ENCODE data around the gene TSPAN7. TPM values are rescaled to one million over a fixed set of nuclear protein-coding genes. Genes with fewer than 3 reads are reported as not detected.

TSPAN7 gene
- total RNA-seq, 1 donor from 2014 or later, result 54.6 TPM

- TF ChIP-seq, protein P1, sequence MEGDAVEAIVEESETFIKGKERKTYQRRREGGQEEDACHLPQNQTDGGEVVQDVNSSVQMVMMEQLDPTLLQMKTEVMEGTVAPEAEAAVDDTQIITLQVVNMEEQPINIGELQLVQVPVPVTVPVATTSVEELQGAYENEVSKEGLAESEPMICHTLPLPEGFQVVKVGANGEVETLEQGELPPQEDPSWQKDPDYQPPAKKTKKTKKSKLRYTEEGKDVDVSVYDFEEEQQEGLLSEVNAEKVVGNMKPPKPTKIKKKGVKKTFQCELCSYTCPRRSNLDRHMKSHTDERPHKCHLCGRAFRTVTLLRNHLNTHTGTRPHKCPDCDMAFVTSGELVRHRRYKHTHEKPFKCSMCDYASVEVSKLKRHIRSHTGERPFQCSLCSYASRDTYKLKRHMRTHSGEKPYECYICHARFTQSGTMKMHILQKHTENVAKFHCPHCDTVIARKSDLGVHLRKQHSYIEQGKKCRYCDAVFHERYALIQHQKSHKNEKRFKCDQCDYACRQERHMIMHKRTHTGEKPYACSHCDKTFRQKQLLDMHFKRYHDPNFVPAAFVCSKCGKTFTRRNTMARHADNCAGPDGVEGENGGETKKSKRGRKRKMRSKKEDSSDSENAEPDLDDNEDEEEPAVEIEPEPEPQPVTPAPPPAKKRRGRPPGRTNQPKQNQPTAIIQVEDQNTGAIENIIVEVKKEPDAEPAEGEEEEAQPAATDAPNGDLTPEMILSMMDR (IDR thresholded peaks at IDR 0.05), result no peak
- Histone ChIP-seq H3K9me3 (no peaks in the 10 kb centered on the region), H3K4me1 (no peaks in the 10 kb centered on the region), H3K36me3 (no peaks in the 10 kb centered on the region), H3K27ac (no peak overlapping the region), H3K27me3 (ENCODE audit: low read depth) (no peaks in the 10 kb centered on the region), H3K4me3 (no peak overlapping the region)
- DNase-seq, result no peak
- intact Hi-C loops (cut with DNase I), result no loop called here
- ATAC-seq, result no peak
Measured at GRCh38 chrX:38595801-38596200, 34.5 kb downstream of the TSPAN7 start.

GRCh38 chrX:38596939-38597338, 35.6 kb downstream of the TSPAN7 start:
- no peak for ATAC-seq
- Histone ChIP-seq H3K4me3 (no peak overlapping the region), H3K27ac (no peak overlapping the region), H3K4me1 (no peaks in the 10 kb centered on the region), H3K36me3 (no peaks in the 10 kb centered on the region), H3K9me3 (no peaks in the 10 kb centered on the region), H3K27me3 (ENCODE audit: low read depth) (no peaks in the 10 kb centered on the region)
- TF ChIP-seq, protein P1 (IDR thresholded peaks at IDR 0.05), result no peak
- no peak for DNase-seq
- intact Hi-C loops (cut with DNase I), result no loop called here

- DNase-seq (no peak), ATAC-seq (no peak)
- Histone ChIP-seq H3K4me1 (no peaks in the 10 kb centered on the region), H3K27ac (no peak overlapping the region), H3K36me3 (no peaks in the 10 kb centered on the region), H3K4me3 (no peak overlapping the region), H3K27me3 (ENCODE audit: low read depth) (no peaks in the 10 kb centered on the region), H3K9me3 (no peaks in the 10 kb centered on the region)
- TF ChIP-seq, protein P1 (IDR thresholded peaks at IDR 0.05), result no peak
- intact Hi-C loops (cut with DNase I), result no loop called here
Measured at GRCh38 chrX:38599796-38600755, 38.7 kb downstream of the TSPAN7 start.

GRCh38 chrX:38601866-38602265, 40.5 kb downstream of the TSPAN7 start:
- H3K27me3 ChIP-seq (ENCODE audit: low read depth), result no peaks in the 10 kb centered on the region
- TF ChIP-seq, protein P1 (IDR thresholded peaks at IDR 0.05), result no peak
- H3K4me1 ChIP-seq, result no peaks in the 10 kb centered on the region
- DNase-seq (no peak), ATAC-seq (no peak)
- no peaks in the 10 kb centered on the region for H3K36me3 ChIP-seq
- no peaks in the 10 kb centered on the region for H3K9me3 ChIP-seq
- H3K4me3 ChIP-seq, result no peak overlapping the region
- intact Hi-C loops (cut with DNase I), result no loop called here
- H3K27ac ChIP-seq, result no peak overlapping the region

DNA sequence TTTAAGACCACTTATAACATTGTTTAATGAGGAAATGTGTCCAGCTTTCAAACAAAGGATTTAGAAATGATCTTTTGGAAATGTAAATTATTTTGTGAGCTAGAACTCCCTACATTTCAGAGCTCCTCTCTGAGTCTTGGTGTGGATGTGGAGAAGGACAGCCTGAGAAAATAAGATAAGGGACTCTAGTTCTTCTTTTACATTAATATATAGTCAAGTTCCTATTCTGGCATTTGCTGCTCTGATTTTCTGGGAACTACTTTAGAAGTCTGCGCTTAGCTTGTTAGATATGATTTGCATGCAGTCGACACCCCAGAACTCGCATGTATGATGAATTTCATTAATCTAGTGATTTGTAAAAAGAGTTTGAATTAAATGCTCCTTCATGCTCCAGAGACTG, 45.5 kb downstream of the TSPAN7 start:
- Histone ChIP-seq H3K27me3 (ENCODE audit: low read depth) (no peaks in the 10 kb centered on the region), H3K27ac (no peak overlapping the region), H3K4me3 (no peak overlapping the region), H3K36me3 (no peaks in the 10 kb centered on the region), H3K4me1 (no peaks in the 10 kb centered on the region), H3K9me3 (no peaks in the 10 kb centered on the region)
- intact Hi-C loops (cut with DNase I), result no loop called here
- TF ChIP-seq, protein P1 (IDR thresholded peaks at IDR 0.05), result no peak
- DNase-seq, result no peak
- ATAC-seq, result no peak

Data from lower lobe of right lung (tissue), 2 donors.